Ovary (tissue), 3 donors: Measurements from ENCODE around the gene STARD9.

ENCODE experiments used
- CTCF ChIP-seq, 3 donors: fragments of 450-650 bp in 2 of 3; fragments of 200-600 bp in 1 of 3; IDR thresholded peaks; one replicate each; pipeline versions ENCODE4 v1.5.1 to v1.8.0; 2016 to 2022; ENCODE audit warnings: antibody characterized with exemption in 3 of 3, mild to moderate bottlenecking in 1 of 3
- POLR2A ChIP-seq: fragments of 450-650 bp; IDR thresholded peaks from one replicate; pipeline ENCODE4 v1.6.1; 2017; ENCODE audit warnings: antibody characterized with exemption, mild to moderate bottlenecking, moderate library complexity
- donor health status: DM: no; HTN: no; CAD: no.

GRCh38 chr15:42627485-42627884, 52.1 kb downstream of the STARD9 start:
- TF ChIP-seq POLR2A: no peak
- no peak for TF ChIP-seq CTCF (IDR thresholded peaks at IDR 0.05)
